ENCODE results near the gene BAIAP2. TPM values are rescaled to one million over a fixed set of nuclear protein-coding genes. Genes with fewer than 3 reads are reported as not detected.
"Not testable (repeated sequence)": the region's sequence is repeated elsewhere in the genome, so short reads cannot be mapped to it uniquely, and the experiment has no call there.

Gene BAIAP2
- polyA plus RNA-seq, 2 donors = 91.2 to 107 TPM

- no peak overlapping the region for H3K27ac ChIP-seq (ENCODE audit: low read depth in 2 of 2, low read length in 1 of 2)
- 94% methylated on average over 28 to 37 of the region's 37 CpGs for WGBS, 2 donors
- H3K4me3 ChIP-seq (ENCODE audit: low read depth in 1 of 2, low read length in 2 of 2) = no peak overlapping the region
- no peaks in the 10 kb centered on the region for H3K27me3 ChIP-seq (ENCODE audit: control insufficient read depth in 1 of 2, insufficient read depth in 2 of 2, low read length in 2 of 2)
- peaks cover 0 to 10% of the 10 kb centered on the region in 2 donors for H3K9me3 ChIP-seq (ENCODE audit: control insufficient read depth in 2 of 2, insufficient read depth in 1 of 2, low read depth in 1 of 2, low read length in 1 of 2)
- peaks cover 0 to 12% of the 10 kb centered on the region in 2 donors for H3K4me1 ChIP-seq (ENCODE audit: control insufficient read depth in 2 of 2, insufficient read depth in 2 of 2, low read length in 1 of 2)
- no peaks in the 10 kb centered on the region for H3K36me3 ChIP-seq (ENCODE audit: control insufficient read depth in 2 of 2, insufficient read depth in 2 of 2, low read length in 1 of 2)
Measured at GRCh38 chr17:81140695-81141094, 105.7 kb downstream of the BAIAP2 start.

DNA sequence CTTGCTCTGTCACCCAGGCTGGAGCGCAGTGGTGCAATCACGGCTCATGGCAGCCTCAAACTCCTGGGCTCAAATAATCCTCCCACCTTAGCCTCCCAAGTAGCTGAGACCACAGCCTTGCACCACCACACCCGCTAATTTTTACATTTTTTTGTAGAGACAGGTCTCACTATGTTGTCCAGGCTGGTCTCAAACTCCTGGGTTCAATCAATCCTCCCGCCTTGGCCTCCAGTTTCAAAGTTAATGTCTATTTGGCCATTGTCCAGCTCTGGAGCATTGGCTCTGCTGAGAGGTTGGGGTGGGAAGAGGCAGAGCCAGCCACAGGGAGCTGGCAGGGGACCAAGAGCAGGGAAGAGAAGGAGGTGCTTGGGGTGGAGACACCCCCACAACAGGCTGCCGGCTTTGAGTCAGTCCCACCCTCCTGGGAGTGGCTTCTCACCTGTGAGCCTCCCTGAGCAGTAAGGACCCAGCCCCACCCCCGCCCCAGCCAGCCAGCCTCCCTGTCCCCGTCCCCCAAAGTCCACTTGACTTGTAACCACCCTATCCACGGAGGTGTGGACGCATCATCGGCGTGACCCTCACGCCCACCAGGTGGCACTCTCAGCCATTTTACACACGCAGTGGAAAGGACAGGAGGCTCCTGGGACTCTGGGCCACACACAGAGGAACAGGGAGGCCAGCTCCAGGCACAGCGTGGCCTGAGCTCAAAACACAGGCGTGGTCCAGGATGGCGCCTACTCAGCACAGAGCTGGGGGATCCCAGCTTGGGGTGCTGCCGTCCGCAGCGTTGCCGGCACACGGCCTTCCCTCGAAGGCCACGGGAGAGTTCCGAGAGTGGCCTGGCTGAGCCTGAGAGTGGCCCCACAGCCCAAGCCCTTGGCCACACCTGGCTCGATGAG is 107.6 kb downstream of the BAIAP2 start:
- 33 to 41% methylated on average over 25 of the region's 25 CpGs for WGBS, 2 donors
- Histone ChIP-seq H3K4me1 (ENCODE audit: control insufficient read depth in 2 of 2, insufficient read depth in 2 of 2, low read length in 1 of 2) (peaks cover 0 to 12% of the 10 kb centered on the region in 2 donors), H3K27ac (ENCODE audit: low read depth in 2 of 2, low read length in 1 of 2) (no peak overlapping the region), H3K4me3 (ENCODE audit: low read depth in 1 of 2, low read length in 2 of 2) (no peak overlapping the region), H3K27me3 (ENCODE audit: control insufficient read depth in 1 of 2, insufficient read depth in 2 of 2, low read length in 2 of 2) (no peaks in the 10 kb centered on the region), H3K9me3 (ENCODE audit: control insufficient read depth in 2 of 2, insufficient read depth in 1 of 2, low read depth in 1 of 2, low read length in 1 of 2) (peaks cover 0 to 9% of the 10 kb centered on the region in 2 donors), H3K36me3 (ENCODE audit: control insufficient read depth in 2 of 2, insufficient read depth in 2 of 2, low read length in 1 of 2) (no peaks in the 10 kb centered on the region)

GRCh38 chr17:81143200-81143527 is 108.2 kb downstream of the BAIAP2 start:
- no peak overlapping the region for H3K27ac ChIP-seq (ENCODE audit: low read depth in 2 of 2, low read length in 1 of 2)
- no peaks in the 10 kb centered on the region for H3K36me3 ChIP-seq (ENCODE audit: control insufficient read depth in 2 of 2, insufficient read depth in 2 of 2, low read length in 1 of 2)
- peaks cover 0 to 7% of the 10 kb centered on the region in 2 donors for H3K4me1 ChIP-seq (ENCODE audit: control insufficient read depth in 2 of 2, insufficient read depth in 2 of 2, low read length in 1 of 2)
- no peak overlapping the region for H3K4me3 ChIP-seq (ENCODE audit: low read depth in 1 of 2, low read length in 2 of 2)
- H3K9me3 ChIP-seq (ENCODE audit: control insufficient read depth in 2 of 2, insufficient read depth in 1 of 2, low read depth in 1 of 2, low read length in 1 of 2) = peaks cover 0 to 3% of the 10 kb centered on the region in 2 donors
- WGBS, 2 donors = 62 to 68% methylated on average over 7 to 11 of the region's 11 CpGs
- H3K27me3 ChIP-seq (ENCODE audit: control insufficient read depth in 1 of 2, insufficient read depth in 2 of 2, low read length in 2 of 2) = no peaks in the 10 kb centered on the region

- Histone ChIP-seq H3K36me3 (ENCODE audit: control insufficient read depth in 2 of 2, insufficient read depth in 2 of 2, low read length in 1 of 2) (no peaks in the 10 kb centered on the region), H3K9me3 (ENCODE audit: control insufficient read depth in 2 of 2, insufficient read depth in 1 of 2, low read depth in 1 of 2, low read length in 1 of 2) (no peaks in the 10 kb centered on the region), H3K27me3 (ENCODE audit: control insufficient read depth in 1 of 2, insufficient read depth in 2 of 2, low read length in 2 of 2) (no peaks in the 10 kb centered on the region), H3K4me3 (ENCODE audit: low read depth in 1 of 2, low read length in 2 of 2) (no peak overlapping the region), H3K4me1 (ENCODE audit: control insufficient read depth in 2 of 2, insufficient read depth in 2 of 2, low read length in 1 of 2) (peaks cover 0 to 3% of the 10 kb centered on the region in 2 donors), H3K27ac (ENCODE audit: low read depth in 2 of 2, low read length in 1 of 2) (no peak overlapping the region)
- 70 to 71% methylated on average over 16 to 17 of the region's 17 CpGs for WGBS, 2 donors
Measured at GRCh38 chr17:81143717-81144422, 108.9 kb downstream of the BAIAP2 start.

GRCh38 chr17:81144423-81144781 is 109.5 kb downstream of the BAIAP2 start:
- Histone ChIP-seq H3K36me3 (ENCODE audit: control insufficient read depth in 2 of 2, insufficient read depth in 2 of 2, low read length in 1 of 2) (no peaks in the 10 kb centered on the region), H3K4me3 (ENCODE audit: low read depth in 1 of 2, low read length in 2 of 2) (no peak overlapping the region), H3K27ac (ENCODE audit: low read depth in 2 of 2, low read length in 1 of 2) (no peak overlapping the region), H3K9me3 (ENCODE audit: control insufficient read depth in 2 of 2, insufficient read depth in 1 of 2, low read depth in 1 of 2, low read length in 1 of 2) (no peaks in the 10 kb centered on the region), H3K4me1 (ENCODE audit: control insufficient read depth in 2 of 2, insufficient read depth in 2 of 2, low read length in 1 of 2) (peaks cover 0 to 3% of the 10 kb centered on the region in 2 donors), H3K27me3 (ENCODE audit: control insufficient read depth in 1 of 2, insufficient read depth in 2 of 2, low read length in 2 of 2) (no peaks in the 10 kb centered on the region)
- WGBS, 2 donors = 85 to 89% methylated on average over 14 of the region's 14 CpGs

DNA sequence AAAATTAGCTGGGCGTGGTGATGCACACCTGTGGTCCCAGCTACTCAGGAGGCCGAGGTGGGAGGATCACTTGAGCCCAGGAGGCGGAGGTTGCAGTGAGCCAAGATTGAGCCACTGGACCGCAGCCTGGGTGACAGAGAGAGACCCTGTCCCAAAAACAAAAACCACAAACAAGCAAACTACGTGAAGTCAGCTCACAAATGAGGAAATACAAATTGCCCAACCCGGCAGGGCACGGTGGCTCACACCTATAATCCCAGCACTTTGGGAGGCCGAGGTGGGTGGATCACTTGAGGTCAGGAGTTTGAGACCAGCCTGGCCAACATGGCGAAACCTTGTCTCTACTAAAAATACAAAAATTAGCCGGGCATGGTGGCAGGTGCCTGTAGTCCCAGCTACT is 111.3 kb downstream of the BAIAP2 start:
- H3K36me3 ChIP-seq (ENCODE audit: control insufficient read depth in 2 of 2, insufficient read depth in 2 of 2, low read length in 1 of 2) = not testable (repeated sequence)
- 80 to 84% methylated on average over 10 of the region's 10 CpGs for WGBS, 2 donors

GRCh38 chr17:81147701-81148100 is 112.8 kb downstream of the BAIAP2 start:
- Histone ChIP-seq H3K27ac (ENCODE audit: low read depth in 2 of 2, low read length in 1 of 2) (no peak overlapping the region), H3K27me3 (ENCODE audit: control insufficient read depth in 1 of 2, insufficient read depth in 2 of 2, low read length in 2 of 2) (no peaks in the 10 kb centered on the region), H3K9me3 (ENCODE audit: control insufficient read depth in 2 of 2, insufficient read depth in 1 of 2, low read depth in 1 of 2, low read length in 1 of 2) (no peaks in the 10 kb centered on the region), H3K4me3 (ENCODE audit: low read depth in 1 of 2, low read length in 2 of 2) (no peak overlapping the region), H3K4me1 (ENCODE audit: control insufficient read depth in 2 of 2, insufficient read depth in 2 of 2, low read length in 1 of 2) (peaks cover 0 to 3% of the 10 kb centered on the region in 2 donors), H3K36me3 (ENCODE audit: control insufficient read depth in 2 of 2, insufficient read depth in 2 of 2, low read length in 1 of 2) (no peaks in the 10 kb centered on the region)
- 70 to 75% methylated on average over 10 of the region's 10 CpGs for WGBS, 2 donors

More for the DNA sequence above, 111.3 kb downstream of the BAIAP2 start:
- H3K27ac ChIP-seq (ENCODE audit: low read depth in 2 of 2, low read length in 1 of 2); H3K4me1 ChIP-seq (ENCODE audit: control insufficient read depth in 2 of 2, insufficient read depth in 2 of 2, low read length in 1 of 2); H3K9me3 ChIP-seq (ENCODE audit: control insufficient read depth in 2 of 2, insufficient read depth in 1 of 2, low read depth in 1 of 2, low read length in 1 of 2); H3K27me3 ChIP-seq (ENCODE audit: control insufficient read depth in 1 of 2, insufficient read depth in 2 of 2, low read length in 2 of 2); H3K4me3 ChIP-seq (ENCODE audit: low read depth in 1 of 2, low read length in 2 of 2): not testable (repeated sequence)

- 86% methylated on average over 15 of the region's 15 CpGs for WGBS, 2 donors
- Histone ChIP-seq H3K36me3 (ENCODE audit: control insufficient read depth in 2 of 2, insufficient read depth in 2 of 2, low read length in 1 of 2) (no peaks in the 10 kb centered on the region), H3K4me3 (ENCODE audit: low read depth in 1 of 2, low read length in 2 of 2) (no peak overlapping the region), H3K4me1 (ENCODE audit: control insufficient read depth in 2 of 2, insufficient read depth in 2 of 2, low read length in 1 of 2) (no peaks in the 10 kb centered on the region), H3K27me3 (ENCODE audit: control insufficient read depth in 1 of 2, insufficient read depth in 2 of 2, low read length in 2 of 2) (no peaks in the 10 kb centered on the region), H3K9me3 (ENCODE audit: control insufficient read depth in 2 of 2, insufficient read depth in 1 of 2, low read depth in 1 of 2, low read length in 1 of 2) (no peaks in the 10 kb centered on the region), H3K27ac (ENCODE audit: low read depth in 2 of 2, low read length in 1 of 2) (no peak overlapping the region)
Measured at GRCh38 chr17:81148571-81148970, 113.6 kb downstream of the BAIAP2 start.

GRCh38 chr17:81148986-81149533 is 114.1 kb downstream of the BAIAP2 start:
- Histone ChIP-seq H3K4me3 (ENCODE audit: low read depth in 1 of 2, low read length in 2 of 2) (no peak overlapping the region), H3K4me1 (ENCODE audit: control insufficient read depth in 2 of 2, insufficient read depth in 2 of 2, low read length in 1 of 2) (no peaks in the 10 kb centered on the region), H3K36me3 (ENCODE audit: control insufficient read depth in 2 of 2, insufficient read depth in 2 of 2, low read length in 1 of 2) (no peaks in the 10 kb centered on the region), H3K27ac (ENCODE audit: low read depth in 2 of 2, low read length in 1 of 2) (no peak overlapping the region), H3K9me3 (ENCODE audit: control insufficient read depth in 2 of 2, insufficient read depth in 1 of 2, low read depth in 1 of 2, low read length in 1 of 2) (no peaks in the 10 kb centered on the region), H3K27me3 (ENCODE audit: control insufficient read depth in 1 of 2, insufficient read depth in 2 of 2, low read length in 2 of 2) (no peaks in the 10 kb centered on the region)
- 73 to 75% methylated on average over 14 of the region's 14 CpGs for WGBS, 2 donors

Data from esophagus (tissue), 2 donors.